ENCODE data around the gene NOP53.
A peak's percentile ranks its signal among the peaks of the same experiment; 100 is the strongest.
"Not testable (repeated sequence)": the region's sequence is repeated elsewhere in the genome, so short reads cannot be mapped to it uniquely, and the experiment has no call there.

Gene NOP53

GRCh38 chr19:47718415-47719046 is 26.8 kb upstream of the NOP53 start:
- DNase-seq (ENCODE audit: low read depth): not testable (repeated sequence)

GRCh38 chr19:47719047-47719859 is 26.1 kb upstream of the NOP53 start:
- DNase-seq (ENCODE audit: low read depth): peak; percentile 98

DNA sequence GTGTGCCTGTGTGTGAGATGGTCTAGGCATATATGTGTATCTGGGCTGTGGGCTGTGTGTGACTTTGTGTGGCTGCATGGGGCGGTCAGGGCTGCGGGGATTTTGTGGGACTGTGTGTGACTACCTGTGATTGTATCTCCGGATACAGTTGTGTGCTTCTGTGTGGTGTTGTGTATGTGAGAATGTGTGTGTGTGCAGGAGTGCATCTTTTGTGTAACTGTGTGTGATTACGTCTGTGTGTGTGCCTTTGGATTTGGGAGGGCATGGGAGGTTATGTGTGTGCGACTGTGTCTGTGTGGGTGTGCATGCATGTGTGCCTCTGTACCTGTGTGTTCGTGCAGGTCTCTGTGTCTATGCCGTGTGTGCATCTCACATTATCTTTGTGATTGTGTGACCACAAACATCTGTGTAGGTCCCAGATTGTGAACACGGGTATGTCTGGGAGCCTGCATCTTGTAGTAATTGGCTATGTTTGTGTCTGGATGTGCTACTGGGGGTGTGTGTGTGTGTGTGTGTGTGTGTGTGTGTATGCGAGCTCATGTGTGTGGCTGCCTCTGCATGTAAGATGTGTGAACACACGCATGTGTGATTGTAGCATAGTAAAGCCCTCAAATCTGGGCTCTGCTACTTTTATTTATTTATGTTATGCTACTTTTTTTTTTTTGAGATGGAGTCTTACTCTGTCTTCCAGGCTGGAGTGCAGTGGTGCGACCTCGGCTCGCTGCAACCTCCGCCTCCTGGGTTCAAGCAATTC is 24.5 kb upstream of the NOP53 start:
- DNase-seq (ENCODE audit: low read depth): no peak

DNA sequence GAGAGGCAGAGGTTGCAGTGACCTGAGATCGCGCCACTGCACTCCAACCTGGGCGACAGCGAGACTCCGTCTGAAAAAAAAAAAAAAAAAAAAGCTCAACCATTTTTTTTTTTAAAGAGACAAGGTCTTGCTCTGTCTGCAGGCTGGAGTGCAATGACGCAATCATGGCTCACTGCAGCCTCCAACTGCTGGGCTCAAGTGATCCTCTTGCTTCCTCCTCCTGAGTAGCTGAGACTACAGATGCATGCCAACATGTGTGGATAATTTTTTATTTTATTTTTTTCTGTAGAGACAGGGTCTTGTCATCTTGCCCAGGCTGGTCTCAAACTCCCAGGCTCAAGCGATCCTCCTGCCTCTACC is 21.8 kb upstream of the NOP53 start:
- DNase-seq (ENCODE audit: low read depth): no peak

GRCh38 chr19:47725759-47726401 is 19.5 kb upstream of the NOP53 start:
- no peak for DNase-seq (ENCODE audit: low read depth)

DNA sequence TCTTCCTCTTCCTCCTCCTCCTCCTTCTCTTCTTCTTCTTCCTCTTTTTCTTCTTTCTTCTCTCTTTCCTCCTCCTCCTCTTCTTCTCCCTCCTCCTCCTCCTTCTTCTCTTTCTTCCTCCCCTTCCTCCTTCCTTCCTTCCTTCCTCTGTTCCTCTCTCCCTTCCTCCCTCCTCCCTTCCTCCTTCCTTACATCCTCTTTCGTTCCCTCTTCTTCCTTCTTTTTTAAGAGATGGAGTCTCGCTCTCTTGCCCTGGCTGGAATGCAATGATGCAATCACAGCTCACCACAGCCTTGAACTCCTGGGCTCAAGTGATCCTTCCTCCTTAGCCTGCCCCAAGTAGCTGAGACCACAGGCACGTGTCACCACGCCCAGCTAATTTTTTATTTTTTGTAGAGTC is 18.9 kb upstream of the NOP53 start:
- no peak for DNase-seq (ENCODE audit: low read depth)

DNA sequence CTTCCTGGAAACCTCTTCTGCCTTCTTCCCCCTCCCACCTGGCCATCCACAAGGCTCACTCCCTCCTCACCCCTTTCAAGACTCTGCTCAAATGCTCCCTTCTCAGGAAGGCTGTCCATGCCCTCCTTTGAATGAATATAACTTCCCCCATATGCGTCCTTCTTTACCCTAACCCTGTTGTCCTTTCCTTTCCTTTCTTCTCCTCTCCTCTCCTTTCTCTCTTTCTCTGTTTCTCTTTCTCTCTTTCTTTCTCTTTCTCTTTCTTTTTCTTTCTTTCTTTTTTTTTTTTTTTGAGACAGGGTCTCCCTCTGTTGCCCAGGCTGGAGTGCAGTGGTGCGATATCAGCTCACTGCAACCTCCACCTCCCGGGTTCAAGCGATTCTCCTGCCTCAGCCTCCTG is 17.1 kb upstream of the NOP53 start:
- DNase-seq (ENCODE audit: low read depth): not testable (repeated sequence)

- DNase-seq (ENCODE audit: low read depth): no peak
These were observed 15.9 kb upstream of the NOP53 start for GRCh38 chr19:47729468-47729798.

DNA sequence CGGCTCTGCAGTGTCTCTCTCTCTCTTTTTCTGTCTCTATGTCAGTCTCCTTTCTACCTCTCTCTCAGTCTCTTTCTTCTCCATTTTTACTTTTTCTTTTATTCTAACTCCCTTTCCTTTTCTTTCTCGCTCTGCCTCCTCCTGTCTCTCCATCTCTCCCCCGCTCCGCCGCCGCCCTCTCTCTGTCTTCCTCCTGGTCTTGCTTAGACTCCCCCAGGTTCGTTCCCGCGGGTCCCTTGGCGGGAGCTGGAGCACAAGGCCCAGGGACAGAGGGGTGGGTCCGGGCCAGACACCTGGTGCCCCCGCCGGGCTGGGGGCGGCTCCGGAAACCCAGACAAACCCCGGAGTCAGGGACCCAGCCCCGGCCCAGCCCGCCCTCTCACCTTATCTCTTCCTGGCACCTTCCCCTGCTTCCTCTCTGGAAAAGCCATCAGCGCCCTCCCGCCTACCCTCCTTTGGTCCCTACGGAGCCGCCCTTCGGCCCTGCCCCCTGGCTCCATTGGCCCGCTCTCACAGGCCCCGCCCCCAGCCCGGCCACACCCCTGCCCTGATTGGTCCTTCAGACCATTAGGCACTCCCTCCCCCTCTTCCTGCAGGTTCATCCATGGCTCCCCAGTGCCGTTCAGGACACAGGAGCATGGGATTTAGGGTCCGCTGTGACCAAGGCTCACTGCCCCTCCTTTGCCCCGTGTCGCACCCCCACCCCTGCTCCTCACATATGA is 15.4 kb upstream of the NOP53 start:
- DNase-seq (ENCODE audit: low read depth): no peak

DNA sequence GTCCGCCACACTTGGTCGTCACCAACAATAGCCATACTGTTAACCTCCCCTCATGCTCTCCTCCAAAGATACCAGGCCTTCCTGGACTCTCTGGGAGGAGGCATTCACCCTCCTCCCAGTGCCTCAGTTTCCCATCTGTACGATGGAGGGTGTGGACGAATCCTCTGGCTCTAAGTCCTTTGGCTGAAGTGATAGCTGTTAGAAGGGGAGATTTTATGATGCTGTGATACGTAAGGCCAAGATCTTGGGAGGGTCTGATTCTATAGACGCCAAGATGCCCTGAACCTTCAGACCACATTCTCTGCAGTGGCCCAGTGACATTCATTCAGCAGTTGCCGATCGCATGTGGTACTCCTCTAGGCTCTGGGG is 14.8 kb upstream of the NOP53 start:
- DNase-seq (ENCODE audit: low read depth): no peak

GRCh38 chr19:47730910-47731309 is 14.4 kb upstream of the NOP53 start:
- no peak for DNase-seq (ENCODE audit: low read depth)

DNA sequence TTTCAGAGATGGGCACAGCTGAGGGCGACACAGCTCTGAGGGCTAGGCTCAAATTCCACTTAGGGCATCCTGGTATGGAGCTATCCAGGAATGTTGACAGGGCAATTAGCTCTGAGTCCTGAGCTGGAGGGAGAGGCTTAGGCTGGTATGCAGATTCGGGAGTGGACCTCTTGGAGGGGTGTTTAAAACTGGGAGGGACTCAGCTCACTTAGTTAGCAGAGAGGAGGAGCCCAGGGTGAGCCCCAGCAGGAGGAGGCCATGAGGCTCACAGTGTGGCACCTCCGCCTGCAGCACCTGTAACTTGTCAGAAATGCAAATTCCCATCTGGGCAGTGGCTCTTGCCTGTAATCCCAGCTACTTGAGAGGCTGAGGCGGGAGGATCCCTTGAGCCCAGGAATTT is 10.2 kb upstream of the NOP53 start:
- no peak for DNase-seq (ENCODE audit: low read depth)

DNA sequence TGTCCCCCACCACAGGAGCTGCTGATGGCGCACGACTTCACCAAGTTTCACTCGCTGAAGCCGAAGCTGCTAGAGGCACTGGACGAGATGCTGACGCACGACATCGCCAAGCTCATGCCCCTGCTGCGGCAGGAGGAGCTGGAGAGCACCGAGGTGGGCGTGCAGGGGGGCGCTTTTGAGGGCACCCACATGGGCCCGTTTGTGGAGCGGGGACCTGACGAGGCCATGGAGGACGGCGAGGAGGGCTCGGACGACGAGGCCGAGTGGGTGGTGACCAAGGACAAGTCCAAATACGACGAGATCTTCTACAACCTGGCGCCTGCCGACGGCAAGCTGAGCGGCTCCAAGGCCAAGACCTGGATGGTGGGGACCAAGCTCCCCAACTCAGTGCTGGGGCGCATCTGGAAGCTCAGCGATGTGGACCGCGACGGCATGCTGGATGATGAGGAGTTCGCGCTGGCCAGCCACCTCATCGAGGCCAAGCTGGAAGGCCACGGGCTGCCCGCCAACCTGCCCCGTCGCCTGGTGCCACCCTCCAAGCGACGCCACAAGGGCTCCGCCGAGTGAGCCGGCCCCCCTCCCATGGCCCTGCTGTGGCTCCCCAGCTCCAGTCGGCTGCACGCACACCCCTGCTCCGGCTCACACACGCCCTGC is 4.4 kb upstream of the NOP53 start:
- no peak for DNase-seq (ENCODE audit: low read depth)

GRCh38 chr19:47741544-47742140 is 3.7 kb upstream of the NOP53 start:
- no peak for DNase-seq (ENCODE audit: low read depth)

- no peak for DNase-seq (ENCODE audit: low read depth)
These were observed 2.7 kb upstream of the NOP53 start for GRCh38 chr19:47742634-47743033.

- DNase-seq (ENCODE audit: low read depth): not testable (repeated sequence)
These were observed 783 bp downstream of the NOP53 start for GRCh38 chr19:47746129-47746528.

DNA sequence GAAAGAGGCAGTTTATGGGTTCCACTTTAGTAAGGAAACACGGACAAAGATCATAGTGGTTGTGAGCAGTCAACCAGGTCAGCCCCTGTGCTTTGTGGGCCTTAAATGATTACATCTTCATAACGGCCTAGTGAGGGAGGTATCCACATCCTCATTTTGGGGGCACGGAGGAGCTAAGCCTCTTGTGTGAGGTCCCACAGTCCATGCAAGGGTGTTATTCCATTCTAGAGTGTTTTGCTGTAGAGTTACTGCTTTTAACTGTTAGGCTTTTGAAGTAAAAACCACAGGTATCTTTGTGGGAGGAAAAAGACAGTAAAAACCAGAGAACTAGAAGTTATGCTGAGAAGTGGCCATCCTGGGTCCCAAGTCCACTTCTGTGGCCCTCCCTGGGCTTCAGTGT is 4.0 kb downstream of the NOP53 start:
- no peak for DNase-seq (ENCODE audit: low read depth)

GRCh38 chr19:47750752-47751151 is 5.4 kb downstream of the NOP53 start:
- DNase-seq (ENCODE audit: low read depth): no peak

- no peak for DNase-seq (ENCODE audit: low read depth)
These were observed 7.3 kb downstream of the NOP53 start for GRCh38 chr19:47752440-47753211.
